ENCODE measurements around the gene BMP2K. TPM values are rescaled to one million over a fixed set of nuclear protein-coding genes. Genes with fewer than 3 reads are reported as not detected.

The BMP2K gene
- total RNA-seq, 2 donors from 2014 or later: 43.6 to 52.6 TPM

GRCh38 chr4:78910612-78911011 is 134.5 kb downstream of the BMP2K start:
- Histone ChIP-seq H3K27me3 (no peaks in the 10 kb centered on the region), H3K4me1 (no peaks in the 10 kb centered on the region), H3K27ac (no peak overlapping the region), H3K4me3 (no peak overlapping the region), H3K36me3 (peaks cover 6% of the 10 kb centered on the region), H3K9me3 (no peaks in the 10 kb centered on the region)
- DNase-seq (ENCODE audit: low spot score): no peak
- no peak for TF ChIP-seq CTCF (IDR thresholded peaks at IDR 0.05)

- H3K4me1 ChIP-seq: no peaks in the 10 kb centered on the region
- H3K36me3 ChIP-seq: no peaks in the 10 kb centered on the region
- H3K9me3 ChIP-seq: no peaks in the 10 kb centered on the region
- no peak for DNase-seq (ENCODE audit: low spot score)
- no peak for TF ChIP-seq CTCF (IDR thresholded peaks at IDR 0.05)
- H3K4me3 ChIP-seq: no peak overlapping the region
- H3K27me3 ChIP-seq: no peaks in the 10 kb centered on the region
- no peak overlapping the region for H3K27ac ChIP-seq
Measured at GRCh38 chr4:78922207-78922606, 146.1 kb downstream of the BMP2K start.

GRCh38 chr4:78923464-78924312 is 147.5 kb downstream of the BMP2K start:
- Histone ChIP-seq H3K9me3 (no peaks in the 10 kb centered on the region), H3K36me3 (no peaks in the 10 kb centered on the region), H3K4me1 (no peaks in the 10 kb centered on the region), H3K4me3 (no peak overlapping the region), H3K27ac (no peak overlapping the region), H3K27me3 (no peaks in the 10 kb centered on the region)
- no peak for DNase-seq (ENCODE audit: low spot score)
- TF ChIP-seq CTCF (IDR thresholded peaks at IDR 0.05): peak in 1 of 2 donors; percentile 24

GRCh38 chr4:78926826-78927225 is 150.7 kb downstream of the BMP2K start:
- H3K4me3 ChIP-seq: no peak overlapping the region
- no peaks in the 10 kb centered on the region for H3K9me3 ChIP-seq
- no peak for DNase-seq (ENCODE audit: low spot score)
- H3K36me3 ChIP-seq: peaks cover 14% of the 10 kb centered on the region
- H3K27ac ChIP-seq: no peak overlapping the region
- no peak for TF ChIP-seq CTCF (IDR thresholded peaks at IDR 0.05)
- no peaks in the 10 kb centered on the region for H3K4me1 ChIP-seq
- H3K27me3 ChIP-seq: no peaks in the 10 kb centered on the region

GRCh38 chr4:78928835-78929234 is 152.7 kb downstream of the BMP2K start:
- TF ChIP-seq CTCF (IDR thresholded peaks at IDR 0.05): no peak
- no peaks in the 10 kb centered on the region for H3K9me3 ChIP-seq
- H3K27me3 ChIP-seq: no peaks in the 10 kb centered on the region
- DNase-seq (ENCODE audit: low spot score): no peak
- peaks cover 14% of the 10 kb centered on the region for H3K36me3 ChIP-seq
- no peaks in the 10 kb centered on the region for H3K4me1 ChIP-seq
- H3K4me3 ChIP-seq: no peak overlapping the region
- no peak overlapping the region for H3K27ac ChIP-seq

All from right atrium auricular region (tissue), 2 donors.